ENCODE results near the gene CD164L2.

CD164L2 gene

DNA sequence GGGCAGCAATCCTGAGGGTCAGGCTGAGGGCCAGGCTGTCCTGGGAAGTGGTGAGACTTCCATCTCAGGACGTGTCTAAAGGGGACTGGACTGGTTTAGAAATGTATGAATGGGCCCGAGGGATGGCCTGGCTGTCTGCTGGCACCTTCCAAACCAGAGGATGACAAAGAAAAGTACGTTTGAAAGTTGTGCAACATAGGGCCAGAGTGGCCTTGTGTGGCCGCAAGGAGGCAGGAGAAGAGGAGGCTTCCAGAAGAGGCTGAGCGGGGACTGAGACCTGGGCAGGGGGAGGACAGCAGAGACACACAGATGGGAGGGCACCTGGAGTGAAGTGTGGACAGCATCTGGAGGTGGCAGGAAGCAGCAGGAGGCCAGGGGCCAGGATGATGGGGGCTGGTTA lies 43.9 kb downstream of the CD164L2 start:
- TF ChIP-seq CSDC2 (CRISPR knock-in tag; IDR thresholded peaks at IDR 0.05) (no peak), GLIS3 (CRISPR knock-in tag; IDR thresholded peaks at IDR 0.05) (no peak)
- TF ChIP-seq, protein P1, sequence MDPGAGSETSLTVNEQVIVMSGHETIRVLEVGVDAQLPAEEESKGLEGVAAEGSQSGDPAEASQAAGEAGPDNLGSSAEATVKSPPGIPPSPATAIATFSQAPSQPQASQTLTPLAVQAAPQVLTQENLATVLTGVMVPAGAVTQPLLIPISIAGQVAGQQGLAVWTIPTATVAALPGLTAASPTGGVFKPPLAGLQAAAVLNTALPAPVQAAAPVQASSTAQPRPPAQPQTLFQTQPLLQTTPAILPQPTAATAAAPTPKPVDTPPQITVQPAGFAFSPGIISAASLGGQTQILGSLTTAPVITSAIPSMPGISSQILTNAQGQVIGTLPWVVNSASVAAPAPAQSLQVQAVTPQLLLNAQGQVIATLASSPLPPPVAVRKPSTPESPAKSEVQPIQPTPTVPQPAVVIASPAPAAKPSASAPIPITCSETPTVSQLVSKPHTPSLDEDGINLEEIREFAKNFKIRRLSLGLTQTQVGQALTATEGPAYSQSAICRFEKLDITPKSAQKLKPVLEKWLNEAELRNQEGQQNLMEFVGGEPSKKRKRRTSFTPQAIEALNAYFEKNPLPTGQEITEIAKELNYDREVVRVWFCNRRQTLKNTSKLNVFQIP (CRISPR knock-in tag; IDR thresholded peaks at IDR 0.05; ENCODE audit: borderline replicate concordance, low read depth): no peak
- TF ChIP-seq, protein P2, sequence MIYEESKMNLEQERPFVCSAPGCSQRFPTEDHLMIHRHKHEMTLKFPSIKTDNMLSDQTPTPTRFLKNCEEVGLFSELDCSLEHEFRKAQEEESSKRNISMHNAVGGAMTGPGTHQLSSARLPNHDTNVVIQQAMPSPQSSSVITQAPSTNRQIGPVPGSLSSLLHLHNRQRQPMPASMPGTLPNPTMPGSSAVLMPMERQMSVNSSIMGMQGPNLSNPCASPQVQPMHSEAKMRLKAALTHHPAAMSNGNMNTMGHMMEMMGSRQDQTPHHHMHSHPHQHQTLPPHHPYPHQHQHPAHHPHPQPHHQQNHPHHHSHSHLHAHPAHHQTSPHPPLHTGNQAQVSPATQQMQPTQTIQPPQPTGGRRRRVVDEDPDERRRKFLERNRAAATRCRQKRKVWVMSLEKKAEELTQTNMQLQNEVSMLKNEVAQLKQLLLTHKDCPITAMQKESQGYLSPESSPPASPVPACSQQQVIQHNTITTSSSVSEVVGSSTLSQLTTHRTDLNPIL (CRISPR knock-in tag; IDR thresholded peaks at IDR 0.05; ENCODE audit: low read depth): no peak
- TF ChIP-seq, protein P3, sequence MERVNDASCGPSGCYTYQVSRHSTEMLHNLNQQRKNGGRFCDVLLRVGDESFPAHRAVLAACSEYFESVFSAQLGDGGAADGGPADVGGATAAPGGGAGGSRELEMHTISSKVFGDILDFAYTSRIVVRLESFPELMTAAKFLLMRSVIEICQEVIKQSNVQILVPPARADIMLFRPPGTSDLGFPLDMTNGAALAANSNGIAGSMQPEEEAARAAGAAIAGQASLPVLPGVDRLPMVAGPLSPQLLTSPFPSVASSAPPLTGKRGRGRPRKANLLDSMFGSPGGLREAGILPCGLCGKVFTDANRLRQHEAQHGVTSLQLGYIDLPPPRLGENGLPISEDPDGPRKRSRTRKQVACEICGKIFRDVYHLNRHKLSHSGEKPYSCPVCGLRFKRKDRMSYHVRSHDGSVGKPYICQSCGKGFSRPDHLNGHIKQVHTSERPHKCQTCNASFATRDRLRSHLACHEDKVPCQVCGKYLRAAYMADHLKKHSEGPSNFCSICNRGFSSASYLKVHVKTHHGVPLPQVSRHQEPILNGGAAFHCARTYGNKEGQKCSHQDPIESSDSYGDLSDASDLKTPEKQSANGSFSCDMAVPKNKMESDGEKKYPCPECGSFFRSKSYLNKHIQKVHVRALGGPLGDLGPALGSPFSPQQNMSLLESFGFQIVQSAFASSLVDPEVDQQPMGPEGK (CRISPR knock-in tag; IDR thresholded peaks at IDR 0.05; ENCODE audit: borderline replicate concordance): no peak
- ATAC-seq: no peak

DNA sequence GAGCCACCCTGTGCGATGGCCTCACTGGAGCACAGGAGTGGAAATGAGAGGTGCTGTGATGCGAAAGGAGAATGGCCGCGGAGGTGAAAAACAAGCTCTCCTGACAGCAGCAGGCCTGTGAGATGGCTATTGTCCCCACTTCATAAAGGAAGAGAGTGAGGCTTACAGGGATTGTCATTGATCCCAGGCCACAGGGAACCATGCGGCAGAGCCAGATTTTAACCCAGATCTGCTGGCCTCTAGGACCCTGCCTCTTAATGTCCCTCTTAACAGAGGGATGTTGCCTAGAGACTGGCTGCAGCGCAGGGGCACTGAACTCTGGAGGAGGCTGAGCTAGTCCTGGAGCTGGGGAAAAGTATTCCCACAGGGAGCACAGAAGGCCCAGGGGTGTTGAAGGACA lies 44.4 kb downstream of the CD164L2 start:
- TF ChIP-seq, protein P1 (CRISPR knock-in tag; IDR thresholded peaks at IDR 0.05; ENCODE audit: borderline replicate concordance, low read depth): no peak
- TF ChIP-seq ZNF70 (CRISPR knock-in tag; IDR thresholded peaks at IDR 0.05) (no peak), ZNF8 (CRISPR knock-in tag; IDR thresholded peaks at IDR 0.05) (no peak), PPARA (CRISPR knock-in tag; IDR thresholded peaks at IDR 0.05; ENCODE audit: borderline replicate concordance) (no peak), SNAI2 (CRISPR knock-in tag; IDR thresholded peaks at IDR 0.05) (no peak), BACH2 (CRISPR knock-in tag; IDR thresholded peaks at IDR 0.05; ENCODE audit: borderline replicate concordance) (no peak), RARB (CRISPR knock-in tag; IDR thresholded peaks at IDR 0.05) (no peak), ISL1 (CRISPR knock-in tag; IDR thresholded peaks at IDR 0.05) (no peak), OSR1 (CRISPR knock-in tag; IDR thresholded peaks at IDR 0.05) (no peak), ZFP30 (CRISPR knock-in tag; IDR thresholded peaks at IDR 0.05) (no peak), ZC3H10 (CRISPR knock-in tag; IDR thresholded peaks at IDR 0.05) (no peak), TCF4 (CRISPR knock-in tag; IDR thresholded peaks at IDR 0.05; ENCODE audit: borderline replicate concordance) (no peak), GLIS3 (CRISPR knock-in tag; IDR thresholded peaks at IDR 0.05) (no peak), ARNTL (CRISPR knock-in tag; IDR thresholded peaks at IDR 0.05; ENCODE audit: borderline replicate concordance, low read depth) (no peak)
- TF ChIP-seq, protein P3 (CRISPR knock-in tag; IDR thresholded peaks at IDR 0.05; ENCODE audit: borderline replicate concordance): no peak
- TF ChIP-seq, protein P4, sequence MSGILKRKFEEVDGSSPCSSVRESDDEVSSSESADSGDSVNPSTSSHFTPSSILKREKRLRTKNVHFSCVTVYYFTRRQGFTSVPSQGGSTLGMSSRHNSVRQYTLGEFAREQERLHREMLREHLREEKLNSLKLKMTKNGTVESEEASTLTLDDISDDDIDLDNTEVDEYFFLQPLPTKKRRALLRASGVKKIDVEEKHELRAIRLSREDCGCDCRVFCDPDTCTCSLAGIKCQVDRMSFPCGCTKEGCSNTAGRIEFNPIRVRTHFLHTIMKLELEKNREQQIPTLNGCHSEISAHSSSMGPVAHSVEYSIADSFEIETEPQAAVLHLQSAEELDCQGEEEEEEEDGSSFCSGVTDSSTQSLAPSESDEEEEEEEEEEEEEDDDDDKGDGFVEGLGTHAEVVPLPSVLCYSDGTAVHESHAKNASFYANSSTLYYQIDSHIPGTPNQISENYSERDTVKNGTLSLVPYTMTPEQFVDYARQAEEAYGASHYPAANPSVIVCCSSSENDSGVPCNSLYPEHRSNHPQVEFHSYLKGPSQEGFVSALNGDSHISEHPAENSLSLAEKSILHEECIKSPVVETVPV (CRISPR knock-in tag; IDR thresholded peaks at IDR 0.05): no peak
- no peak for ATAC-seq

DNA sequence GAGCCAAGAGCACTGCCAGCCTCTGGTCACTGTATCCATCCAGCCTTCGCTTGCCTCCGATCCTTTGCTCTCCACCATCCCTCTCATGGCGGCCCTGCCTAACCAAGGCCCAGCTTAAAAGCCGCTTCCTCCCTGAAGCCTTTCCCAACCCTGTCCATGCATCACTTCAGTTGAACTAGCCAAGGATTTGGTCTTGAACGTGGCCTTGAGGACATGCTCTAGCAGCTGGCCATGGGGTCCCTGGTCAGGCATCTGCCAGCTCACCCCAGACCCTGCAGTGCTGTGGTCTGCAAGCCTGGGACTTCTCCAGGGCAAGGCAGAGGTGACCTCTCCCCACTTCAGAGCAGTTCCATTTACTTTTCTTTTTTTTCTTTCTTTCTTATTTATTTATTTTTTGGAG lies 46.4 kb downstream of the CD164L2 start:
- TF ChIP-seq SNAI2 (CRISPR knock-in tag; IDR thresholded peaks at IDR 0.05): no peak
- TF ChIP-seq, protein P1 (CRISPR knock-in tag; IDR thresholded peaks at IDR 0.05; ENCODE audit: borderline replicate concordance, low read depth): no peak
- ATAC-seq: no peak
